GM10847 (cell line): ENCODE measurements around the gene MTRF1L.

Experiments
- POLR2A ChIP-seq: IDR thresholded peaks from 2 replicates; pipeline ENCODE4 v1.6.1; 2011; ENCODE audit not compliant: insufficient read length; ENCODE audit errors: extremely low read depth

The MTRF1L gene

DNA sequence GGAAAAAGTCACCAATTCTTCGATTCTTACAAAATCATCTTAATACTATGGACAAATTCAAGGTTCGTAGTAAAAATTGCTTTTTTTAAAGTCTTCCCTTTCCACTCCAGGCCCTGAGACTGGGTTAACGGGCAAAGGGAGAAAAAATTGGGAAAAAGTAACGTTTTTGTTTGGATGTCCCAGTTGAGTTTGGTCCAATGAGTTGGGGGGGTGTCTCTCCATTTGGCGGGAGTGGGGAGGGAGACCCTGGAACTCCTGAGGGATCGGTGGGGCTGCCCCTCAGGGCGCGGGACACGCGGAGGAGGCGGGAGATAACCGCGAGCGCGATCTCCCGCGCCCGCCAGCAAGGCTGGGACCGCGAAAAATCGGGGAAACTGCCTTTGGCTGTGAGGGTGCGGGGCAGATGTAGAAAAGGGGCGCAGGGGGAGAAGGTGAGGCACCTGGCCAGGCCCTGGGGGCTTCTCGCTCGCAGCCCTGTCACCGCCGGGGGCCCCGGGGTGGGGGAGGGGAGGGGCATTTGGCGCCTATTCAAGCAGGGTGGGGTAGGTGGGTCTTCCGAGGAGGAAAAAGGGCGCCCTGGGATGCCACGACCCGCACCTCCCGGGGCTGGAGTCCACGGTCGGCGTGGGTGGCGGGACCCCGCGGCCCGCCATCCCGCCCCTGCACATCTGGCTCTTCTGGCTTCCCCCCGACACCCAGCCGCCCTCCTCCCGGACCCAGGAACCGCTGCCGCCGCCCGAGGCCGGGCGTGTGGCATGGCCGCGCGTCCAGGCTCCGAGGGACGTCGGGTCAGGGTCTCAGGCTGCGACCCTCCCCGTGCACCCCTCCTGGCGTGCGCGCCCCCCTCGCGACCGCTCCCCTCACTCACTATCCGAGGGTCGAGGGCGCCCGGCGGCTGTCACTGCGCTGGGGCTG, 20.3 kb downstream of the MTRF1L start:
- TF ChIP-seq POLR2A: no peak

DNA sequence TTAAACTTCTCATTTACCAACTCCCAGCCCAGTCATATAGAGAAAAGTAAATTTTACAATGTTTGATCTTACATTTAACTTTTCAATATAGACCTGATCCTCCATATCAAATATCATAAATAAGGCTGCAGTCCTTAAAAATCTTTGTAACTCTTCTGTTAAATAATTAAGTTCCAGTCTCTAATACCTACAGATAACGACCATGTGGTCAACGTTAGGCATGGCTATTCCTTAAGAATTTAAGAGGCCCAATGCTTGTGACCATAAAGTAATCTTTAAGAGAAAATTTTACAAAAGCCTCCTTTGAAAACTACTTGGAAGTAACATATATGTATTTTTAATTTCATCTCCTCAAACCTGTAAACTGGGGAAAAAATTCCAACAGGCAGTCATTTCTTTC, 21.3 kb downstream of the MTRF1L start:
- no peak for TF ChIP-seq POLR2A

DNA sequence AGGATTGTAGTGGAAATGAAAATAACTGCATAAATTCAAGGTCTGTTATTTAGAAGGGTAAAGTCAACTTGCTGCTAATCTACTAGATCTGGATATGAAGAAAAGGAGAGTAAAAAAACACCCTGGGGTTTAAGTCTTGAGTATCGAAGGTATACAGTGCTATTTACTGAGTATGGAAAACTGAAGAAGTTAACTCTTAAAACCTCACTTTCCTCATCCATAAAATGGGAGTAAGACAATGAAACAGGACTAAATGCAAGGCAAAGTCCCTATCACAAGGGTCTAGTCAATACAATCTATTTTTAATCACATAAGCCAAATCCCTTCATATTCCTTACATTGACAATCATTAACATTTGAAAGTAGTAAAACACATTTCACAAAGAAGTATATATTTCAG, 21.9 kb downstream of the MTRF1L start:
- TF ChIP-seq POLR2A: no peak

DNA sequence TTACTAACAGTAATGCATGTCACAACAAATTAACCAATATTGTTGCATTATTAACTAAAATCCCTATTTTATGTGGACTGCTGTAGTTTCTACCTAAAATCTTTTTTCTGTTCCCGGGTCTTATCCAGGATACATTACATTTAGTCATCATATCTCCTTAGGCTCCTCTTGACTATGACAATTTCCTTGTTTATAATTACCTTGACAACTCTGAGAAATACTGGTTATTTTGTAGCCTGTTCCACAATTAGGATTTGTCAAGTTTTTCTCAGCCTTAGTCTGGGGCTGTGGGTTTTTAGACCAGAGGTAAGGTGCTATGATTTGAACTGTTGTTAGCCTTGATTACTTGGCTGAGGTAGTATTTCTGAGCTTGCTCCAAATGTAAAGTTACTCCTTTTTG, 23.4 kb downstream of the MTRF1L start:
- no peak for TF ChIP-seq POLR2A

DNA sequence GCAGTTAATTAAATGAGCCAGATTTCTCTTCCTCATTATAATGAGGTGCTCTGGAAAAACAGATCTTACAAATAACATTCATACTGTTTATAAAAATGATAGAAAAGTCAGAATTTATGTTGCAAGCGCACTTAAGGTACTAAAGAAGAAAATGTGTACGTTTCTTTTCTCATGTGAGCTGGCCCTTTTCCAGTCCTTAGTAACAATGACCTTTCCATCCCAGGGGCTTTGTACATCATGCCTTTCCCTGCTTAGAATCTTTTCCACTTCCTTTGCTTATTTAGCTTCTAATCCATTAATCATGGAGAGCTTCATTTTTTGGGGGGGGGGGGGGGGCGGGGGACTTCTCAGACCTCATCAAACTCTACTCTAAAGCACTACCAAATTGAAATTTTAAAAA, 24.5 kb downstream of the MTRF1L start:
- TF ChIP-seq POLR2A: no peak

DNA sequence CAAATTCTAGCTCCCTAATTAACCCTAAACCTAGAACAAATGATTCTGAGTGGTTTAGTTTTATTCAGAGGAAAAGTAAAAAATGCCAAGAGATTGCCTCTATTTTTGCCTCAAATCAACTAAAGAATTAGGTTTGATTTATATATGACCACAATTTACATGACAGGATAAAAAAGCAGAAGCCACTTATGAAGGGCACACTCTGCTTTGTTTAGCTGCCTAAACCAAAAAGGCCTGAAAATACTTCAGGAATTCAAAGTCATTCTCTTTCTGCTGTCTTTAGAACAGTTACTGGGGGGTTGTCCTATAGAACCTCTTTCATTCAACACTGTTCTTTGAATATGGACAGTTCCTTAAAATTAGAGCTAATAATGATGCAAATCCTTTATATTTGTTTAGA, 25.0 kb downstream of the MTRF1L start:
- TF ChIP-seq POLR2A: no peak

DNA sequence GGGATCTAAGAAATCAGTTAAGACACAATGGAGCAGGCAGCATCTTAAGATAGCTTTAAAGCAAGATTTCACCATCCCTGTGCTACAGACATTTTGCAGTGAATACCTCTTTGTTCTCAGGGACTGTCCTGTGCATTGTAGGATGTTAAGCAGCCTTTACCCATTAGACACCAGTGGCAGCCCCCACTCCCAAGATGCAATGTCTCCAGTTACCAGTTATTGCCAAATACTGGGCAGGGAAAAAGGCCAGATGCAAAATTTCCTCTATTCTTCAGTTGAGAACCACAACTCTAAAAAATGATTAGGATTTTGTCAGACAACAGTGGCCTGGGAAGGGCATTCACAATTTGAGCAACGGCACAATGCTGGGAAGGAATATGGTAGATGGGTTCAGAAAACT, 25.8 kb downstream of the MTRF1L start:
- no peak for TF ChIP-seq POLR2A

DNA sequence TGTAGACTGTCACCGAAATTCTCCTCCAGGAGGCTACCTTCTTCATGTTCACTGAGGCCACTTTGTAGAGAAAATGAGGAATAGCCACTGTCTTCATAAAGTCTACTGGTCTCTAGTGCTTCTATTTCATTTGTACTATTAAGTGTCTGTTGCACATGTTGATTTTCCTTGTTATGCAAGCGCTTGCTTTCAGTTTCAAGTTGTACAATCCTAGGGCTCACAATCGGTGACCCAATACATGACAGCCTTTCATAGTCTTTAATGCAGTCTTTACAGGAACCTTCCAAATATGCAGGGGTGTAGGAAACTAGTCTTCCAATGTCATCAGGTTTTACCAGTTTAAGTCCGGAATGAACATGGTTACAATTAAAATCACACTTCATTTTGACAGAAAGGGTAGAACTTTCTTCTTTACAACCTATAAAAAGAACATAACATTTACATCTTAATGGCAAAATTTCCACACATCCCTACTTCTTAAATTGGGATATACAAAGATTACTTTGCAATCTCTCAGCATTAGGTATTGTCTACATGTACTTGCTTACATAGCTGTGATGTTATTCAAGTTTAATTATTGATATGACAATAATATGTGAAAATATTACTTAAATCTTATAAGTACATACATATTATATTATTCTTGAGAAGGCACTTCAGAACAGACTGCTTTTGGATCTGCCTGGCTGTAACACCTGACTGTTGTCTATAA, 27.1 kb downstream of the MTRF1L start:
- TF ChIP-seq POLR2A: no peak

DNA sequence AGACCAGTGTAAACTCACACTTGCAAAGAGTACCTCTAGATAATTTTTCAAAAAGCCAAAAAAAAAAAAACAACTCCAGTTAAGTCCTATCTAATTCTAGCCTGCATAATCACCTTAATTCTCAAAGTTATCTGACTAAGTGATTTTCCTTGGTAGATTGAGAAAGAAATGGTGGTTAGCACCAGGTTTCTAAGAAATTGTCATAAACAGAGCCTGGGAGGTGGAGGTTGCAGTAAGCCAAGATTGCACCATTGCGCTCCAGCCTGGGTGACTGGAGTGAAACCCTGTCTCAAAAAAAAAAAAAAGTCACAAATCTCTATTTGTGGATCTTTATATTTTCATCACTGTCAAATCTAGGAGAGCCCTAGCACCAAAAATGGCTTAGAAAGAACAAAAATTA, 28.6 kb downstream of the MTRF1L start:
- no peak for TF ChIP-seq POLR2A

DNA sequence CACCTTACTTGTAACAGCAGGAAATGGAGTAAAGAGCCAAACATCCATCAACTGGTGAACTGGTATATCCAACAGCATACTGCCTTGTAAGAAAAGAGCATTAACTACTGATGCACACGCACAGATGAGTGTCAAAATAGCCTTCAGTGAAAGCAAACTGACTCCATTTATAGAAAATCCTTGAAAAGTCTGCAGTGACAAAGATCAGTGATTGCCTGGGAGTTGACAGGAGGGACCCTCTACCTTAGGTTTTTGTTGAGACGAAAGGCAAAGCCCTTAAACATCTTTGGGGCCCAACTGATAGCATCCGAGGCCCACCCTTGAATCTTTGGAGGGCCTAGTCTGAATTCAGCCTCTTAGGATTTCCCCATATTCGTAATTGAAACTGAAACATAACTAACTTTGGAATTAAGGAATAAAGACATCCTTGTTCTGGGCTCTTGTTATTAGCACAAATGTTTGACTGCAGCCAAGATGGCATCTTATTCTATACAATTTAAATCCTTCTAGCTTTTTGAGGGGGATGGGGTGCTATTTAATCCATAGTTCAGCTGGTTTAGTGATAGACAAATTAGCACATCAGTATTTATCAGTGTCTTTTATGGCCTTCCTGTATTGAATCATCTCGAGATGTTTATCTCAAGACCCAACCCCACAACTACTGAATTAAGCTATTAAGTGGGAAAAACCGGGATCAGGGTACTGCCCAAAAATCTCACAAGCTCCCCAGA, 32.7 kb downstream of the MTRF1L start:
- TF ChIP-seq POLR2A: no peak

DNA sequence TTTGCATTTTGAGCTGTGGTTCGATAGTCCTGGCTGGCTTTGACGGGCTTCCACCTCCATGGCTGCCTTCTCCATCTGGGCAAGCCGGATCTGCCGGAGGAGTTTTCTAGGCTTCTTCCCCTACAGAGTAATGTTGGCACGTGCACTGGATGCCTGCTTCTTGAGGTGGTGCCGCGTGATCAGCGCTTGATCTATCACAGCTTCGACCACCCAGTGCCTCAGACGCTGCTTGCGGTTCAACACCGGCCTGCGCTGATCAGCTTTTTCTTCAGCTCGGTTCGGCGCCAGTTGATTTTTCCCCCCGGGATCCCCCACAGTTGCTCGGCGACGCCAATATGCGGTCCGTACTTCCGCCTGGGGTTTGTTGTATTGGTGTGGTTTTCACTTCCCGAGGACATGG, 43.2 kb downstream of the MTRF1L start:
- TF ChIP-seq POLR2A: no peak

DNA sequence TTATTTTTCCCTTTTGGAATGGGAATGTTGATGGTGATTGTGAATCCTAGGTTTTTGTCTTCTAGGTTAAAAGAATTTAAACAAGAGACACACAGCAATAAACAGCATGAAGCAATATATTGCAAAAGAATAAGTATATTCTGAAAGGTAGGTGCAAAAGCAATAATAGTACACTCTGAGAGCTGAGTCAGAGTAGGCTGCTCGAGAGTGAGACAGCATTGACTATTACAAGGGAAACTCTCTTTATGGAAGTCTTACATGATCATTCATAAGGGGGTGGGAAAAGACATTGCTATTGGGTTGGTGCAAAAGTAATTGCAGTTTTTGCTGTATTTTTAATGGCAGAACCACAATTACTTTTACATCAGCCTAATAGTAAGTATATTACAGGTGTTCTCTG, 44.7 kb downstream of the MTRF1L start:
- TF ChIP-seq POLR2A: no peak

DNA sequence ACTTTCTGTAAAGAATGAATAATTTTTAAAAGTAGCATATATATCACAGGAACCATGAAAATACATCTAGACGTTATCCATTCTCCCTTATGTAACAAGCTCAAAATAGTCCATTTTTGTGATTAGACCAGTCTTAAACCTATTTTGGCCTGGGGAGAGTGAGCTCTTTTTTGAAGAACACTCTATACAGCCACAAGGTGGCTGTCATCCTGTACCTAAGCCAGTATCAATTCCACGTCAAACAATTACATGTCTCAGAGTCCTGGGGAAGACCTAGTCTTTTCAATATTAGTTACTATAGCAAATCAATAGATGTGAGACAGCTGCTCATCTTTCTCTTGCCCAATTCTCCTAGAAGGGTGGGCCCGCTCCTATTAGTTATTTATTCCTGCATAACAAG, 48.1 kb downstream of the MTRF1L start:
- TF ChIP-seq POLR2A: no peak

DNA sequence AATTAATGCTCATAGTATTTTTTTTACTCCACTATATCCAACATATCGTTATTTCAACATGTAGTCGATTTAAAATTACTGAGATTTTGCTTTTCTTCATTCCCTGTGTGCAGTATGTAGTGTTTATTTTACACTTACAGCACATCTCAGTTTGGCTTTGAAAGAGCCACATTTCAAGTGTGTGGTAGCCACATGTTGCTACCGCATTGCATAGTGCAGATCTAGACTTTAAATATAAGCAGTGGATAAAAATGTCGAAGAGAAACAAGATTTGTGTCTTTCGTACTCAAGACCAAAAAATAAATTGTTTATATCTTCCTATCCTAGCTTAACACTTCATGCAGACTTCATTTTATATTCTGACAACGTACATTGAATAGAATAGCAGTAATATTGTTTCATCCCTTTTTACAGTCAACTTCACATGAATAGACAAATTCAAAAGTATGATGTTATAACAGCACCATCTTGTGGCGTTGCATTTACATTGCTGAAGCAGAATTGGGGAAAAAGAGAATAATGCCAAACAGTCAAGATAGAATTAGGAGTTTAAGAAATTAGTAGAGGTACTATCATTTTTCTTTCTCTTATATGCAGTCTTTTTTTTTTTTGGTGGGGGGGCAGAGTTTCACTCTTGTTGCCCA, 49.5 kb downstream of the MTRF1L start:
- no peak for TF ChIP-seq POLR2A

DNA sequence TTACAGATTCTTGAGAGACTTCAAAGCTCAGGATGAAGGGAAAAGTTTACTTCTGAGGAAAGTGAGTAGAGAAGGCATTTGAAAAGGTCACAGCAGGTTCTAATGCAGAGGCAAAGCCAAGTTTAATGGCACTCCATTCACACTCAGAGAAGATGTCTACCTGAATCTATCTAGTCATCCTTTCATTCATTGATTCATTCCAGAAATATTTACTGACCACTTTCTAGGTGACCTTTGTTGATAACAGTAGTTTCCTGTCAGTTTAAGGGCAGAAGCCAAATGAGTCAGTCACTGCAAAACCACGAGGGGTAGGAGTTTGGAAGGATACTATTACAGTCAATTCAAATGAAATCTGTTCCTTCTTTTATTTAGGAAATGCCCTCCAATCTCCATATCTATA, 50.5 kb downstream of the MTRF1L start:
- no peak for TF ChIP-seq POLR2A
